Body of pancreas (tissue), 4 donors: ENCODE measurements around the gene MAPK7. TPM values are rescaled to one million over a fixed set of nuclear protein-coding genes. Genes with fewer than 3 reads are reported as not detected.
A peak's percentile ranks its signal among the peaks of the same experiment; 100 is the strongest.

ENCODE experiments used
- ATAC-seq: fragments of 150-250 bp; one replicate; pipeline ENCODE4 v1.9.1; 2016
- DNase-seq, 4 donors: peaks; one replicate each; pipeline ENCODE4 v3.0.0-alpha.2; 2019
- H3K27ac ChIP-seq, 4 donors: fragments of 200-600 bp; sonication (generic); 1 replicate in 3 of 4; 2 replicates in 1 of 4; pipeline versions ENCODE4 v1.5.1 to v1.6.1; 2016 to 2019; ENCODE audit warnings: mild to moderate bottlenecking in 1 of 4, mixed read lengths in 1 of 4, moderate library complexity in 1 of 4
- H3K27me3 ChIP-seq, 2 donors: fragments of 200-600 bp; sonication (generic); one replicate each; pipeline ENCODE4 v1.6.0; 2016; ENCODE audit warnings: mild to moderate bottlenecking in 1 of 2
- H3K36me3 ChIP-seq, 2 donors: fragments of 200-600 bp; sonication (generic); replicated peaks in 1 of 2; 2 replicates each; pipeline ENCODE4 v1.5.1; 2016; ENCODE audit warnings: low read depth in 2 of 2; ENCODE audit not compliant: insufficient read depth in 1 of 2
- H3K4me1 ChIP-seq: fragments of 200-600 bp; sonication (generic); one replicate; pipeline ENCODE4 v1.6.0; 2016
- H3K4me3 ChIP-seq, 2 donors: fragments of 200-600 bp; sonication (generic); 1 replicate in 1 of 2; 2 replicates in 1 of 2; pipeline ENCODE4 v1.5.1; 2016 to 2019
- H3K9me3 ChIP-seq, 3 donors: fragments of 200-600 bp; sonication (generic); 1 replicate in 2 of 3; 2 replicates in 1 of 3; pipeline ENCODE4 v1.5.1; 2016
- POLR2A ChIP-seq, 3 donors: fragments of 450-650 bp; IDR thresholded peaks; one replicate each; pipeline ENCODE4 v1.6.1; 2016; ENCODE audit warnings: antibody characterized with exemption in 3 of 3, mild to moderate bottlenecking in 2 of 3
- WGBS, 2 donors: methylation state at CpG; one replicate each; pipeline ENCODE4 v1.1.5; 2017; 5-methylcytosine and 5-hydroxymethylcytosine counted together
- intact Hi-C: fragments of 100-400 bp; cut with DNase I; formaldehyde crosslinking; loops from one replicate; pipeline ENCODE4 v1.15.1; 2023
- total RNA-seq, 2 donors: library from RNA; depleted of rRNA; stranded (reverse); fragments of >200 nt; gene quantifications; one replicate each; pipeline ENCODE4 v1.1.0, GENCODE V29; 2016
- TF ChIP-seq, protein P1 (sequence below), 7 experiments: fragments of 450-650 bp in 4 of 7; fragments of 200-600 bp in 3 of 7; sonication (generic) in 3 of 7; IDR thresholded peaks; one replicate each; pipeline ENCODE4 v1.5.1; 2016 to 2019; ENCODE audit warnings: antibody characterized with exemption in 7 of 7

MAPK7 gene
- total RNA-seq, 2 donors from 2014 or later = 10.1 to 29.3 TPM

DNA sequence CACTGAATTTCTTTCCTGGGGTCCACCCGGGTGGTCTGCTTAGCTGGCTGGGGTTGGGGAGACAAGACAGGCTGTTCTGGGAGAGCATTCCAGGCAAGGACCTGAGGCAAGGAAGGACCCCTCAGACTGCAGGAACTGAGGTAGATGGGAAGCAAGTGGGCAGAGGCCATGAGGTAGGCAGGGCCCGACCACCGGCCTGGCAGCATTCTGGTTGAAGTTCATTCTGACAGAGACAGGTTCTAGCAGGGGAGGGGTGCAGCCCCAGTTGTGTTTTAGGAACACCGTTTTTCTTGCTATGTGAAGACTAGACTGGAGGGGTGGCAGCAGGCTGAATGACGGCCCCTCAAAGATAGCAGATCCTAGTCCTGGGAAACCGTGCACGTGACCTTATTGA, 33.2 kb upstream of the MAPK7 start:
- intact Hi-C loops = loop anchor here (10.0 kb wide), 1 partner anchor 430 kb away; no protein-coding TSS in a partner anchor
- H3K36me3 ChIP-seq = no peaks in the 10 kb centered on the region
- H3K9me3 ChIP-seq = no peaks in the 10 kb centered on the region
- 76 to 86% methylated on average over 7 of the region's 7 CpGs for WGBS, 2 donors
- H3K27me3 ChIP-seq = no peaks in the 10 kb centered on the region
- H3K4me1 ChIP-seq = no peaks in the 10 kb centered on the region
- no peak for ATAC-seq
- H3K27ac ChIP-seq = no peak overlapping the region
- no peak overlapping the region for H3K4me3 ChIP-seq
- no peak for TF ChIP-seq POLR2A (IDR thresholded peaks at IDR 0.05)
- TF ChIP-seq, protein P1, sequence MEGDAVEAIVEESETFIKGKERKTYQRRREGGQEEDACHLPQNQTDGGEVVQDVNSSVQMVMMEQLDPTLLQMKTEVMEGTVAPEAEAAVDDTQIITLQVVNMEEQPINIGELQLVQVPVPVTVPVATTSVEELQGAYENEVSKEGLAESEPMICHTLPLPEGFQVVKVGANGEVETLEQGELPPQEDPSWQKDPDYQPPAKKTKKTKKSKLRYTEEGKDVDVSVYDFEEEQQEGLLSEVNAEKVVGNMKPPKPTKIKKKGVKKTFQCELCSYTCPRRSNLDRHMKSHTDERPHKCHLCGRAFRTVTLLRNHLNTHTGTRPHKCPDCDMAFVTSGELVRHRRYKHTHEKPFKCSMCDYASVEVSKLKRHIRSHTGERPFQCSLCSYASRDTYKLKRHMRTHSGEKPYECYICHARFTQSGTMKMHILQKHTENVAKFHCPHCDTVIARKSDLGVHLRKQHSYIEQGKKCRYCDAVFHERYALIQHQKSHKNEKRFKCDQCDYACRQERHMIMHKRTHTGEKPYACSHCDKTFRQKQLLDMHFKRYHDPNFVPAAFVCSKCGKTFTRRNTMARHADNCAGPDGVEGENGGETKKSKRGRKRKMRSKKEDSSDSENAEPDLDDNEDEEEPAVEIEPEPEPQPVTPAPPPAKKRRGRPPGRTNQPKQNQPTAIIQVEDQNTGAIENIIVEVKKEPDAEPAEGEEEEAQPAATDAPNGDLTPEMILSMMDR (IDR thresholded peaks at IDR 0.05) = no peak
- no peak for DNase-seq

DNA sequence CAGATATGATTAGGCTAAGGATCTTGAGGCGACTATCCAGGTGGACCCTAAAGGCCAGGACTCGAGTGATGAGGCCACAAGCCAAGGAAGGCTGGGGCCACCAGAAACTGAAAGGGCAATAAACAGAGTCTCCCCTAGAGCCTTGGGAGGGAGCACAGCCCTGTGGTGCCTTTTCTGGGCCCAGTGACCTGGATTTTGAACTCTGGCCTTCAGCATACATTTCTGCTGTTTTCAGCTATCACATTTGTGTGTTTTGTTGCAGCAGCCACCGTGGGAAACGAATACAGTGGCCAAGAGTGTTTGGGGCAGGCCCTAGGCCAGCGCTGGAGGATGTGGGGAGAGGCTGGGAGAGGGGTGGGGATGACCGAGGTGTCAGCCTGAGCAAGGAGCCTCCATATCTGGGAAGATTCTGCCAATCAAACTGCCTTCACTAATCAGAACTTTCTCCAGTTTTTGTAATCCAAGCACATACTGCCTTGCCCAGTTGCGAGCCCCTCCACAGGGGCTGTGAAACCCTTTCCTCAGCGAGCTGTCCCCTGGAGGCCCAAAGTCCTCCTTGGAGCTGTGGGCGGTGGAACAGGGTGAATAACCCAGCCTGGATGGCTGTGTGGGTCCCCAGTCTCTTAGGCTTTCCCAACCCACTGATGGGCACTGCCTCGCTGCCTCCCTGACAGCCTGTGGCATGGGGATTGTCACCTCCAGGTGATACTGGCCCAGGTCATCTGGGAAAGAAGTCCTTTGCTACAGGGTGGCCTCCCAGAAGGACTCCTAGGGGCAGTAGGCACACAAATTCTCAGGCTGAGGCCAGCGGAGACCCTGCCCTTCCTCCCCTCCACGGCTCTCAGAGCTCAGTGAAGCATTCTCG, 32.6 kb upstream of the MAPK7 start:
- Histone ChIP-seq H3K36me3 (no peaks in the 10 kb centered on the region), H3K9me3 (no peaks in the 10 kb centered on the region), H3K4me1 (no peaks in the 10 kb centered on the region), H3K27ac (peak overlapping the region in 3 of 4 donors; percentile 15 to 34 (median 30)), H3K27me3 (no peaks in the 10 kb centered on the region), H3K4me3 (no peak overlapping the region)
- peak in 1 of 4 donors; percentile 9 for DNase-seq
- ATAC-seq = no peak
- WGBS, 2 donors = 75 to 80% methylated on average over 12 to 13 of the region's 13 CpGs
- intact Hi-C loops = loop anchor here (10.0 kb wide), 1 partner anchor 429 kb away; no protein-coding TSS in a partner anchor
- TF ChIP-seq, protein P1 (IDR thresholded peaks at IDR 0.05) = no peak
- TF ChIP-seq POLR2A (IDR thresholded peaks at IDR 0.05) = no peak

DNA sequence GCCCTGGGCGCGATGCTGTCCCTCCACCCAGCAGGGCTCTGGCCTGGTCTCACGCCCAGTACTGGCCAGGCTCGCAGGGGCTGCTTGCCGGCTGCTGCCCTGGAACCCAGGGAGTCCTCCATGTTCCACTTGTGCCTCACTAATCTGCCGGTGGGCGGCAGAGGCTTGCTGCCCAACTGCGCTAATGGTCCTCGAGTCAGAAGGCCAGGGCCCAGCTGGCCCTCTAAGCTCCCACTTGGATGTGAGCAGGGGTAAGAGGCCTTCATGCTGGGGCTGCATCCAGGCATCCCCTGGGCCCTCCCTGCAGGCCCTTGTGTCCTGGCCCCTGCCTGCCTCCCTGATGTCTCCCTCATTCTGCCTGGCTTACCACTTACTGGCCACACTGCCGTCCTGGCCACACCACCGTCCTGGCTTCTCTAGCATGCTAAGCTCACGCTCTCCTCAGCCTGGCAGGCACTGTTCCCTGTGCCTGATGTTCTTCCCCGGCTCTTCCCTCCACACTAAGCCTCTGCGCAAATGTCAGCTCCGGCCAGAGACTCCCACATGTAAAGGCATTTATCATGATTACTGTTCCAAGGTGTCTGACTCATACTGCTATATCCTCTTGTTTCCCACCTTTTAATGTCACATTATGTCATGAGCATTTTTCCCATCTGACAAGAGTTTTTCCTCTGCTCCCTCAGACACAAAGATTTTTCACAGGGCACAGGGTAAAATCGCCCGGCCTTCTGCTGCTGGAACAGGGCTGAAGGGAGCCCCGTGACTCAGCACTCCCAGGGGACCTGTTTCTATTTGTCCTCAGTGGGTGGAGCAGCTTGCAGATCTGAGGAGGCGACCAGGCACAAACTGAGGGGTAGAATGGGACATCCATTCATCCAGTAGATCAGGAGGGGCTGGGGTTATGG, 31.7 kb upstream of the MAPK7 start:
- Histone ChIP-seq H3K4me3 (no peak overlapping the region), H3K4me1 (no peaks in the 10 kb centered on the region), H3K27me3 (no peaks in the 10 kb centered on the region), H3K27ac (peak overlapping the region in 3 of 4 donors; percentile 15 to 34 (median 30)), H3K36me3 (no peaks in the 10 kb centered on the region), H3K9me3 (no peaks in the 10 kb centered on the region)
- DNase-seq (peak in 2 of 4 donors; percentile 10 to 48), ATAC-seq (peak; percentile 49)
- 72 to 85% methylated on average over 15 to 19 of the region's 19 CpGs for WGBS, 2 donors
- intact Hi-C loops = loop anchor here (10.0 kb wide), 1 partner anchor 428 kb away; no protein-coding TSS in a partner anchor
- TF ChIP-seq, protein P1 (IDR thresholded peaks at IDR 0.05) = no peak
- no peak for TF ChIP-seq POLR2A (IDR thresholded peaks at IDR 0.05)

DNA sequence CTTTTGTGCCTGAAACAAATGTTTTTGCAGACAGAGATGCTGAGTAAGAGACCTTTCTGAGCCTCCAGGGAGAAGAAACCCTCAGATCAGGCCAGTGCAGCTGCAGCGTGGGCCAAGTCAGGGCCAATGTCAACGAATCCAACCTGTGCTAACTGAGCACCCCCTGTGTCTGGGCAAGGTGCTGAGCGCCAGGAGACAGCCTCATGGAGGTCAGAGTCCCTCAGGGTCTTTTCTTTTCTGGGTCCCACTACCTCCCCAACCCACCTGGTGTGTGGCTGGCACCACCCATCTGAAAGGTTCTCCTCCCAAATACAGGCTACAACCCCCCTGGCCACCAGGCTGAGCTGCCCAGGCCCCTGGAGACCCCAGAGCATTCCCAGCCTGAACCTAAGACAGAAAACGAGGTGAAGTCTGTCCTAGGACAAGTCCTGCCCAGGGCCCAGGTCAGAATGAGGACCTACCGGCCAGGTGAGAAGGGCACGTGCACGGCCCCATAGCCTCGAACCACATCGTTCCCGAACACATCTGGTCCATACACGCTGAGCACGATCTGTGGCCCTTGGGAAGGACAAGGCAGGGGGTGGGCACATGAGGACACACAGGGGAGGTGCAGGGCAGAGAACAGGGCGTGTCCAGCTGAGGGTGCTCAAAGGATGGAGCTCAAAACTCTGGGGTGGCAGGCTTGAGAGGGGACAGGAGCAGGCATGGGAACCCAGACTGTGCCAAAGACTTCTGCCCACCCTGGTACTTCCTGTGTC, 30.8 kb upstream of the MAPK7 start:
- Histone ChIP-seq H3K4me3 (no peak overlapping the region), H3K27ac (no peak overlapping the region), H3K4me1 (no peaks in the 10 kb centered on the region), H3K27me3 (no peaks in the 10 kb centered on the region), H3K36me3 (no peaks in the 10 kb centered on the region), H3K9me3 (no peaks in the 10 kb centered on the region)
- 89 to 94% methylated on average over 3 to 13 of the region's 13 CpGs for WGBS, 2 donors
- TF ChIP-seq POLR2A (IDR thresholded peaks at IDR 0.05) = no peak
- TF ChIP-seq, protein P1 (IDR thresholded peaks at IDR 0.05) = no peak
- ATAC-seq = no peak
- DNase-seq = peak in 1 of 4 donors; percentile 8
- intact Hi-C loops = loop anchor here (10.0 kb wide), 1 partner anchor 427 kb away; no protein-coding TSS in a partner anchor
